Measurements from ENCODE around the gene RADIL. TPM values are rescaled to one million over a fixed set of nuclear protein-coding genes. Genes with fewer than 3 reads are reported as not detected.

Gene RADIL
- total and polyA plus RNA-seq, 8 donors: 1.2 to 21.6 (median 3.0) TPM; not detected in 1

GRCh38 chr7:4774007-4774406, 109.5 kb downstream of the RADIL start:
- WGBS, 5 donors: 63 to 73% (median 67%) methylated on average over 12 of the region's 12 CpGs
- DNase-seq: no peak
- intact Hi-C loops (cut with DNase I; ENCODE audit: low total_unique reads): no loop called here
- no peaks in the 10 kb centered on the region for H3K9me3 ChIP-seq
- peak overlapping the region in 3 of 5 donors; percentile 96 to 99 (median 96) for H3K27ac ChIP-seq
- H3K36me3 ChIP-seq: peaks cover 0 to 11% (median 0%) of the 10 kb centered on the region in 4 donors
- H3K4me3 ChIP-seq: peak overlapping the region in 1 of 4 donors; percentile 94
- TF ChIP-seq EP300 (IDR thresholded peaks at IDR 0.05) (no peak), CTCF (IDR thresholded peaks at IDR 0.05) (no peak), POLR2A (IDR thresholded peaks at IDR 0.05) (no peak), POLR2AphosphoS5 (IDR thresholded peaks at IDR 0.05) (no peak)
- H3K27me3 ChIP-seq: no peaks in the 10 kb centered on the region
- H3K4me1 ChIP-seq: peaks cover 30 to 70% (median 47%) of the 10 kb centered on the region in 4 donors

- Histone ChIP-seq H3K27ac (peak overlapping the region in 1 of 5 donors; percentile 94), H3K4me1 (peaks cover 26 to 61% (median 45%) of the 10 kb centered on the region in 4 donors)
Observed at GRCh38 chr7:4772306-4772705, 111.2 kb downstream of the RADIL start.

GRCh38 chr7:4771737-4772136, 111.8 kb downstream of the RADIL start:
- intact Hi-C loops (cut with DNase I; ENCODE audit: low total_unique reads): no loop called here
- no peaks in the 10 kb centered on the region for H3K27me3 ChIP-seq
- TF ChIP-seq CTCF (IDR thresholded peaks at IDR 0.05) (no peak), POLR2A (IDR thresholded peaks at IDR 0.05) (no peak), POLR2AphosphoS5 (IDR thresholded peaks at IDR 0.05) (no peak), EP300 (IDR thresholded peaks at IDR 0.05) (no peak)
- H3K4me1 ChIP-seq: peaks cover 22 to 55% (median 40%) of the 10 kb centered on the region in 4 donors
- no peak for DNase-seq
- peak overlapping the region in 1 of 5 donors; percentile 94 for H3K27ac ChIP-seq
- 78 to 90% (median 85%) methylated on average over 5 to 9 of the region's 9 CpGs for WGBS, 5 donors
- peaks cover 0 to 19% (median 9%) of the 10 kb centered on the region in 4 donors for H3K36me3 ChIP-seq
- no peak overlapping the region for H3K4me3 ChIP-seq
- no peaks in the 10 kb centered on the region for H3K9me3 ChIP-seq

More at GRCh38 chr7:4772306-4772705, 111.2 kb downstream of the RADIL start:
- H3K9me3 ChIP-seq: no peaks in the 10 kb centered on the region
- intact Hi-C loops (cut with DNase I; ENCODE audit: low total_unique reads): no loop called here
- peaks cover 0 to 13% (median 3%) of the 10 kb centered on the region in 4 donors for H3K36me3 ChIP-seq
- DNase-seq: no peak
- H3K4me3 ChIP-seq: no peak overlapping the region
- TF ChIP-seq EP300 (IDR thresholded peaks at IDR 0.05) (no peak), CTCF (IDR thresholded peaks at IDR 0.05) (no peak), POLR2A (IDR thresholded peaks at IDR 0.05) (no peak), POLR2AphosphoS5 (IDR thresholded peaks at IDR 0.05) (no peak)
- 92 to 98% (median 94%) methylated on average over 5 to 6 of the region's 6 CpGs for WGBS, 5 donors
- no peaks in the 10 kb centered on the region for H3K27me3 ChIP-seq

- no peak overlapping the region for H3K4me3 ChIP-seq
- peak overlapping the region in 2 of 5 donors; percentile 1 to 94 for H3K27ac ChIP-seq
- no peak for TF ChIP-seq POLR2AphosphoS5 (IDR thresholded peaks at IDR 0.05)
- TF ChIP-seq POLR2A (IDR thresholded peaks at IDR 0.05): no peak
- TF ChIP-seq CTCF (IDR thresholded peaks at IDR 0.05): no peak
- TF ChIP-seq EP300 (IDR thresholded peaks at IDR 0.05): no peak
- H3K36me3 ChIP-seq: peaks cover 0 to 28% (median 10%) of the 10 kb centered on the region in 4 donors
- H3K9me3 ChIP-seq: no peaks in the 10 kb centered on the region
- intact Hi-C loops (cut with DNase I; ENCODE audit: low total_unique reads): no loop called here
- DNase-seq: no peak
- WGBS, 5 donors: 66 to 71% (median 67%) methylated on average over 9 of the region's 9 CpGs
- peaks cover 14 to 55% (median 32%) of the 10 kb centered on the region in 4 donors for H3K4me1 ChIP-seq
- no peaks in the 10 kb centered on the region for H3K27me3 ChIP-seq
Observed at GRCh38 chr7:4770886-4771285, 112.6 kb downstream of the RADIL start.

Measured in stomach (tissue), 9 donors.